GM18873 (cell line): ENCODE results near the gene EVC.

Source experiments
- ATAC-seq: cut with Tn5 transposase; IDR thresholded peaks from one replicate; pipeline ENCODE4 v1.9.1; 2021; ENCODE audit warnings: mild to moderate bottlenecking, moderate library complexity, moderate number of reproducible peaks; ENCODE audit not compliant: unreplicated experiment, low FRiP score

EVC gene

GRCh38 chr4:5710961-5711478 lies at the start of gene EVC:
Gene EVC, plus strand, starts transcription at chr4:5711201. Its CDS starts 180 bp downstream, at chr4:5711381.
- ATAC-seq, result no peak

GRCh38 chr4:5661237-5661636 lies 49.8 kb upstream of the EVC start:
- ATAC-seq, result no peak

DNA sequence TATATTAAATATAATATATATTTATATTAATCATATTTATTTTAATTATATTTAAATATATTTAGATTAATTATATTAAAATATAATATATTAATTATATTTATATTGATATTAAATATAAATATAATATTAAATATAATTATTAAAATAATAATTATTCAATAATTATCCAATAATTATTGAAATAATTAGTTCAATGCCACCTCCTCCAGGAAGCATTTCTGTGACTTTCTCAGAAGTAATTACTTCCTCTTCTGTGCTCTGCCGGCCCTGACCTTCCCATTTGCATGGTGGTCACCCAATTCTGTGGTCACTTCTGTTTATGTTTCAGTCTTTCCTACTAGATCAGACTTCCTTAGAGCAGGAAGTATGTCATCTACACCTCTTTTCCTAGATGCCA lies 48.4 kb upstream of the EVC start:
- ATAC-seq, result no peak

DNA sequence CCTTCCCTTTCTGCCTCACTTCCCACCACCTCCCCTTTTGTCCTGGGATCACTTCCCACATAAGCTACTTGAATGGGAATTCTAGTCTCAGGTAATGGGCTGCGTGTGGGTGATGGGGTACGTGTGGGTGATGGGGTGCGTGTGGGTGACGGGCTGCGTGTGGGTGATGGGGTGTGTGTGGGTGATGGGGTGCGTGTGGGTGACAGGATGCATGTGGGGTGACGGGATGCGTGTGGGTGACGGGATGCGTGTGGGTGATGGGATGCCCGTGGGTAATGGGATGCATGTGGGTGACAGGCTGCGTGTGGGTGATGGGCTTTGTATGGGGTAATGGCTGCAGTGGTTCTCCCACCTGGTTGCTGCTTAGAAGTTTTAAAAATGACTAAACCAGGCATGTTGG lies 46.2 kb upstream of the EVC start:
- ATAC-seq, result no peak

GRCh38 chr4:5666741-5667140 lies 44.3 kb upstream of the EVC start:
- no peak for ATAC-seq

- ATAC-seq, result no peak
Measured at GRCh38 chr4:5676763-5677162, 34.2 kb upstream of the EVC start.

DNA sequence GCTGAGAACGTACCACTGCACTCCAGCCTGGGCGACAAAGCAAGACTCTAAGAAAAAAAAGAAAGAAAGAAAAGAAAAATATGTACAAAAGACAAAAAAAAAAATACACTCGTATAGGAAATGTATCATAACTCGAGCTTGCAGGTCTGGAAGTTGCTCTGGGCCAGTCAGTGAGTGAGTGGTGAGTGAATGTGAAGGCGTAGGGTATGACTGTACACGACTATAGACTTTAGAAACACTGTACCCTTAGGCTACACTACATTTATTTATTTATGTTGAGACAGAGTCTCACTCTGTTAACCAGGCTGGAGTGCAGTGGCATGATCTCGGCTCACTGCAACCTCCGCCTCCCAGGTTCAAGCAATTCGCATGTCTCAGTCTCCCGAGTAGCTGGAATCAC lies 32.0 kb upstream of the EVC start:
- no peak for ATAC-seq

DNA sequence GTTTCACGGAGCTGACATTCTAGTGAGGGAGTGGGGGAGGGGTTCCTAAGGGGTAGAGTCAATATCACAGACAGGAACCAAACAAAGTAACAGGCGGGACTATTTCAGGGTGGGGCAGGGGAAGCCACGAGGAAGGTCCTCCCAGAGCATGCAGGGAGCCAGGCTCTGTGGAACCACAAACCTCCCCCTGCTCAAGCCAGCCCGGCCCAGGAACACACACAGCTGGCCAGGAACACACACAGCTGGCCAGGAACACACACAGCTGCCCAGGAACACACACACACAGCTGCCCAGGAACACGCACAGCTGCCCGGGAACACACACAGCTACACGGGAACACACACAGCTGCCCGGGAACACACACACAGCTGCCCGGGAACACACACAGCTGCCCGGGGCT lies 27.4 kb upstream of the EVC start:
- ATAC-seq, result no peak

DNA sequence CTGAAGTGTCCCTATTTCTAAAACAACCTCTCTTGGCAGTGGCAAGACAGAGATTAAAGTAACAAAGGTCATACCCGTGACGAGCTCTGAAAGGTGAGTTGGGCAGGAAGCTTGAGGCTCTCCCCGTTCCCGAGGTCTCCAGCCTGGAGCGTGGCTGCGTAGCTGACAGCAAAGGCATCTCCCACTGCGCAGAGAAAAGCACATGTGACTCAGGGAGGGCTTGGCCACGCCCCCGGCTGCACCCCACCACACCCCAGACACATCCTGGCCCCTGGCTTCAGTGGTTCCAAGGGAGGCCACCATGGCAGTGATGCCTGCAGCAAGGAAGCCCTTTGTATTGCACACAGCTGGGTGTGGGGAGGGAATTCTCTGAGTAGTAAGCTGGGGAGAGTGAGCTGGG lies 25.7 kb upstream of the EVC start:
- ATAC-seq, result no peak

DNA sequence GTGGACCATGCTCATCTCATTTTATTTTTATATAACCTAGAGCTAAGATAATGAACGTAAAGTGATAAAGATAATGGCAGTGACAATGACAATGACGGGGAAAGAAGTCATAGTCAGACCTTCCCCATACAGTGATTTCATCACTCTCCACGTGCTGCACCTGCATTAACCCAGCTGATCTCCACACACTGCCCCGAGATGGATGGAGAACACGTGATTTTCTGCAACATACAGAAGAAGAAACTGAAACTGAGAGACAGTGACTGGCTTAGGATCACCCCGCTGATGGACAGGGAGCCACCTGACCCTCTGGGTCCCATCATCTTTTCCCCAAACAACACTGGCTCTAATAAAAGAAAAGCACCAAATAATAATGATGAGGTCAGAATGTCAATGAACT lies 24.7 kb upstream of the EVC start:
- no peak for ATAC-seq

GRCh38 chr4:5689065-5689464 lies 21.9 kb upstream of the EVC start:
- ATAC-seq, result no peak

DNA sequence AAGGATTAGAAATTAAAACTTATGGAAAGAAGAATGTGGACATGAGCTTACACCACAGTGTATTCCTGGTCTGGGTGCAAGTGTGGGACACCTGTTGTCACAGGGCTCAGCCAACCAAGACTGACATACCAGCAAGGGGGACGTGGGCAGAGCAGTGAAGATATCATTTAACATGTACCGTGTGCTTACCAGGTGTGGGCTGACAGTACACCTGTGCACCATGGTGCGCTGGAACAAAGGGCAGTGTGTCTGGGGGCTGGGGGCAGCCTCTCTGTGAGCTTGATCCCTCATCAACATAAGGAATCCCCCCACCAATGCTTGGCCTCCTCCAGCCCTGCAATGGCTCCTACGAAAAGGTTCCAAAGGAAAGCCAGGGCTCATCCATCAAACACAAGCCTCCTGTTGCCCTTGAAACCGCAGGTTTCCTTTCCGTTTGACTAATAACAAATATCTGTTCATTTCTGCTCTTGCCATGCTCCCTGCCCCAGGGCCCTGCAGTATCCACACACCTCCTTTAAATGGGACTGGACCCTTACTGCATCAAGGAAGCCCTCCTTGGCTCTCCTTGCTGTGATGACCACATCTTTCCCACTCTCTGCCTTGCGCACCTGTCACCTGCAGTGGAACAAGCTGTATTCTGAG lies 19.4 kb upstream of the EVC start:
- ATAC-seq, result no peak

DNA sequence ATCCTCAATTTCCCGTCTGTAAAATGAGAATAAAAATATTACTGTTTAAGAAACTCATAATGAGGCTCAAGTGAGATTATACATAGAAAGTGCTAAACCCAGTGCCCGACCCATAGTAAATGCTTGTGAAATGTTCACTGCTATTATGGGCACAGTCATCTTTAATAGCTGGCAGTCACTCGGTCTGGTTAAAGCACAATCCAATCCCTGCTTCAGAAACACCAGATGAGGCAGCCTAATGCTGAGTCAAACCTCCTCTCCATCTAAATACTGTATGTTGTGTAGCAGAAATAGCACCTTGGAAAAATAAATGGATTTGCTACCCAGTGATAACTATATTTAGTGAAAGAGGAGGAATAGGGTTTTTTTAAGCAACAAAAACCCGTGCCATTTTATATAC lies 17.1 kb upstream of the EVC start:
- no peak for ATAC-seq

DNA sequence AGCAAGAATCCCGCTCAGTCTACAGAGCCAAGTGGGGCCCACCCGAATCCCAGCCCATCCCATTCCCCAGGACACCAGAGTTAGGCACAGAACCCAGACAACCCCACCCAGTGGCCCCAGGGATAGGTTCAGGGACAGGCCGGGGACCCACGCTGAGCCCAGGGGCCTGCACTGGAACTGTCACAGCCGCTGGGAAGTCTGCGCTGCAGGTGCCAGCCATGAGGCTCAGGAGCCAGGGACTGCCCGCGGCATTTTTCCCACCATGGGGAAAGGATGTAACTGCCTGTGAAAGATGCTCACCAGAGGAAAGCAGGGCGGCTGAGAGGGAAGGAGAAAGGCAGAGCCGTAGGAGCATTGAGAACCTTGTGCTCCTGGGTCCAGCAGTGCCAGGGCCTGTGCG lies 14.7 kb upstream of the EVC start:
- ATAC-seq, result no peak

GRCh38 chr4:5700459-5700858 lies 10.5 kb upstream of the EVC start:
- ATAC-seq, result no peak

DNA sequence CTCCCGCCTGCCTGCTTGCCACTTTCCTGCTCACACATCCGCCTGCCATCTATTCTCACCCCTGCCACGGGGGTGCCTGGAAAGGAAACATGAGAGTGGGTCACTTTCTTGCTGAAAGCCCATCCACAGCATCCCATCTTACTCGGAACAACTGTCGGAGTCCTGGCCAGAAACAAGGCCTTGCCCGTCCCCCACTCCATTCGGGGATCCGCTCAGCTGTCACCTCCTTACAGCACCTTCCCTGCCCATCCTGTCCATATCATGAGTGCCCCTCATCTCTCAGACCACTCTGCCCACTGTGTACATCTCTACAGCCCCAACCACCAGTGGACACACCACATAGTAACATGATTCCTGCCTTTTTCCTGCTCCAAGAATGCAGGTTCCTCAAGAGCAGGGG lies 9.0 kb upstream of the EVC start:
- no peak for ATAC-seq

DNA sequence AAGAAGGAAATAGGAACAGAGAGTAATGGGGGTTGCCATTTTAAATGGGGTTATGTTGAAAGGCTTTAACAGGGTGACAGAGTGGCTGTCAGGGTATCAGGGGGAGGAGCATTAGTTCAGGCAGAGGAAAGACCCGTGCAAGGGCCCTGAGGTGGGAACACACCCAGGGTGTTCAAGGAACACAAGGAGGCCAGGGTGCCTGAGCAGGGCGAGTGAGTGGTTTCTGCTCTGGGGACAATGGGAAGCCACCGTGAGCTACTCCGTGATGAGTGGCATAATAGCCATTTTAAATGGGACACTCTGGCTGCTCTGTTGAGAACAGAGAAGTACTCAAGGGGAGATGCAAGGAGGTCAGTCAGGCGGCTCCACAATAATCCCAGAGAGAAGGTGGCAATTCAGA lies 7.2 kb upstream of the EVC start:
- no peak for ATAC-seq

DNA sequence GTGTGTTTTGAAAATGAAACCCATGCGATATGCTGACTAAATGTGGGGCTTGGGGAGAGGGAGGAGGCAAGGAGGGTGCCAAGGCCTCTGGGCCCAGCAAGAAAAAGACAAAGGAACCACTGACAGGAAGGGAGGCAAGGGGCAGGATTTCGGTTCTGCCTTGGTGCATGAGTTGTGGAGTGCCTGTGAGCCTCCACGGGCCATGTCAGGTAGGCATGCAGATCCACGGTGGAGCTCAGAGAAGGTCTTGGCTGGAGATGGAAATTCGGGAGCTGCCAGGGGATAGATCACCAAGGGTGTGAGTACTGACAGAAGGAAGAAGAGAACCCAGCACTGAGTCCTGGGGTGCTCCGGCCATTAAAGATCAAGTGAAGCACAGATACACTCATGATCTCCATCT lies 6.7 kb upstream of the EVC start:
- no peak for ATAC-seq

DNA sequence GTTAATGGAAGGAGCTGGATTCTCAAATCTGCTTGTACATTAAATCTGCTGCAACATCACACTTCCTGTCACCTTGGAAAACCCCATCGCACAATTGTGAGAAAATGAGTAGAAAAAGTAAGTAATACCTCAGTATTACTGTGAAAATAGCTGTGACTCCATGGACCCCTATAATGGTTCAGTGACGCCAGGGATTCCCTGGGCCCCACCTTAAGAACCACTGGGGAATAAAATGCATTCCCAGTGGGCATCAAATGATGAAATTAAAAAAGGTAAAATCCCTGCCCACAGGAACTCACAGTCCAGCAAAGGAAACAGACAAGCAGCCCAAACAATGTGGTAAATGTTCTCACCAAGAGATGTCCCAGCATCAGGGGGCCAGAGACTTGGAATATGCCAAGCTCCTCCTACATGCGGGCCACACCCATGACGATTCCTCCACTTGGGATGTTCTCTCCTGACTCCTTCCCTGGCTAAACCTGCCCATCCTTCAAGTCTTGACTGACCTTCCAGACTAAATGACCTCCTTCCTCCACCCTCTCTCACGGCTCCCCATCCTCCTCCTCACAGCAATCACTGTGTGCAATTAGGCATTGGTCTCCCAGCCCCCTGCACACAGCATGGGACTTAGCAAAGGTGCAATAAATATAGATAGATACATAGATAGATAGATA lies 5.2 kb upstream of the EVC start:
- no peak for ATAC-seq

DNA sequence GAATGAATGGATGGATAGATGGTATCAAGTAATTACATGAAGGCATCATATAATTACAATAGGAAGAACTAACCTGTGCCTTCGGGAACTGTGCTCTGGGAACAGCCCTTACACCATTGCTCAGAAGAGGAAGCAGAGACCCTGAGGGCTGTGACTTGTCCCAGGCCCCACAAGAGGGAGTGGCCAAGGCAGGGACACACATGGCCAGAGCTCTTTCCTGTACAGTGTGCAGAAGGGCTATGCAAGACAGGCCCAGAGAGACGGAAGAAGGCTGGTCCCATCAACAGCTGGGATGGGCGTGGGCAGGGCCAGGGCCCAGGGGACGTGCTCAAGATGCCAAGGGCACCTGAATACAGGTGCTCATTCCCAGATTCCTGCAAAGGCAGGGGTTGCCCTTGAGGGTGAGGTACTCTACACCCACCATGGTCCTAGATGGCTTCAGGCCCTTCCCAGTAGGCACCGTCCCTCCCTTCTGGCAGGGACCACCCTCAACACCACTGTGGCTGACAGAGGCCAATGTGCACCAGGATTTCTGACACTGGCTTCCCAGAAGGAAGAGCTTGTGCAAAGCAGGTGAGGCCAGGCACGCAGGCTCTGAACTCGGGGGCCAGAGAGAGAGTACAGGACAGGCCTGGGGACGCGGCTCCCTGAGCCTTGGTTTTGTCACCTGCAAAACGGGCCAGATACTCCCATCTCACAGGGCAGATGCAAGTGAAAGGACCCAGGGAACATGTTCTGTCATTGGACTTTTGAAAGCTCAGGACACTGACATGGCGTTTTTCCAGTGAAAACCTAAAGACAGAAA lies 4.3 kb upstream of the EVC start:
- no peak for ATAC-seq

DNA sequence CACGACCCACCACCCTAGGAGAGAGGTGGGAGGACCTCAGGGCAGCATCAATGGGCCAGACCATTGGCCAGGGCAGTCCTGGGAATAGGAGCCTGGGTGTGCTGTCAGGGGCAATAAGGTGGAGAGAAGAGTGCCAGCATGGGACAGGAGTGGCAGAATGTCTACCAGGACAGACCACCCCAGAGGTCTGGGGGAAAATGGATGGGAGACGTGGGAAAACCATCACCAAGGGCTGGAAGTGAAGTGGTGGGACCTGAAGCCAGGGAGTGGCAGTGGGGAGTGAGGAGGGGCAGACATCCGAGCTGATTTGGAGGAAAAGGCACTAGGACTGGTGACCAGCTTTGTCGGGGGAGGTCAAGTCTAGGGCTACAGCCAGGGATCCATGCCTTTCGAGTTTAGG lies 3.6 kb upstream of the EVC start:
- ATAC-seq, result no peak
